Measurements from ENCODE around the gene PLA2G2C.
"Not testable (repeated sequence)": the region's sequence is repeated elsewhere in the genome, so short reads cannot be mapped to it uniquely, and the experiment has no call there.

PLA2G2C gene

DNA sequence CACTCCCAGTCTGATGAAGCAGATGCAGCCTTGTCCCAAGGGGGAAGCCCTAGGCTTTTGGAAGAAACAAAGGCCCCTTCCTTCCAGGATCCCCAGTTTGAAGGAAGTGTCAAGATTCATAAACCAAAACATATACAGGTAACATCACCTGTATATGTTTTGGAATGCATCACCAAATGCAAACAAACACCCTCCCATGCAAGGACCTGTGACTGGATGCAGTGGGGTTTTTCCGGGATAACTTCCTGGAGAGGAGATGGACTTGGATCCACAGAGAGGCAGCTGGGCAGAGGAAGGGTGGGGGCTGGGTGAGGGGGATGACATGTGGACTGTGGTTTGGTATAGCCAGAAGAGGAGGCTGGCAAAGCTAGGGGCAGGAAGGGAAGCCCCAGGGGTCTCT, 48.7 kb downstream of the PLA2G2C start:
- DNase-seq (ENCODE audit: low read depth, low spot score): no peak

DNA sequence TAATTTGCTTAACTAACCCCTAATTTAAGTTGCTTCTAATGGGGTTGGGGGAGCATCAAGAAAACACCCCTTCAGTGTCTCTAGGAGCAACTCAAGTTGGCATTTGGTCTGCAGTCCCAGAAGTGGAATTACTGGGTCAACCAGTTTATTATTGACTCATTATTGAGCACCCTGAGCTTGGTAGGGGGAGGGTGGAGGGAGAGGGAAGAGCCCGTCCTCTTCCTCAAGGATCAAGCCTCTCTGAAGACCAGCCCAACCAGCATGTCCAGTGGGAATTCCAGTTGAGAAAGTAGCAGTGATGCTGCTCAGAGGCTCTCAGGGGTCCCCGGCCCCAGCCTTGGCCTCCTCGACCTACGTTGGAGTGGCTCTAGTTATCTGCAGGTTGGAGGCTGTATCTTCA, 49.3 kb downstream of the PLA2G2C start:
- DNase-seq (ENCODE audit: low read depth, low spot score): no peak

DNA sequence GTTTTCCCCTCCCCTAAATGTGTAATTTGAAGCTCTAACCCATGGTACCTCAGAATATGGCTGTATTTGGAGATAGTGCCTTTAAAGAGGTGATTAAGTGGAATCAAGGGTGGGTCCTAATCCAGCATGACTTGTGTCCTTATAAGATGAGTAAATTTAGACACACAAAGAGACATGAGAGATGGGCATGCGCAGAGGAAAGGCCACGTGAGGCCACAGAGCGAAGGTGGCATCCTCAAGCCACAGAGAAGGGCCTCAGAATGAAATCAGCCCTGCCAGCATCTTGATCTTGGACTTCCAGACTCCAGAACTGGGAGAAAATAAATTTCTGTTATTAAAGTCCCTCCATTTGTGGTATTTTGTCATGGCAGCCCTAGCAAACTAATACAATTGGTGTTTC, 50.1 kb downstream of the PLA2G2C start:
- no peak for DNase-seq (ENCODE audit: low read depth, low spot score)

DNA sequence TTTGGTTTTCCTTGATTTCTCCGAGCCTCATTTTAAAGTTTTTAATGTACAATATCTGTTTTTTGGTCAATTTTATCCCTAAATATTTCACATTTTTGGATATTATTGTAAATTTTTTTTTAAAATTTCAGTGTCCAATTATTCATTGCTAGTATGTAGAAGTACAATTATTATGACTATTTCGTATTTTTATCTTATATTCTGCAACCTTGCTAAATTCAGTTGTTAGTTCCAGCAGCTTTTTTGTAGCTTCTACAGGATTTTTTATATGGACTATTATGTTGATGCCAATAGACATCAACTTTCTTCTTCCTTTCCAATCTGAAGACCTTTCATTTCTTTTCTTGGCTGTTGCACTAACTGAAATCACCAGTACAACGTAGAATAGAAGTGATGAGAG, 51.3 kb downstream of the PLA2G2C start:
- no peak for DNase-seq (ENCODE audit: low read depth, low spot score)

DNA sequence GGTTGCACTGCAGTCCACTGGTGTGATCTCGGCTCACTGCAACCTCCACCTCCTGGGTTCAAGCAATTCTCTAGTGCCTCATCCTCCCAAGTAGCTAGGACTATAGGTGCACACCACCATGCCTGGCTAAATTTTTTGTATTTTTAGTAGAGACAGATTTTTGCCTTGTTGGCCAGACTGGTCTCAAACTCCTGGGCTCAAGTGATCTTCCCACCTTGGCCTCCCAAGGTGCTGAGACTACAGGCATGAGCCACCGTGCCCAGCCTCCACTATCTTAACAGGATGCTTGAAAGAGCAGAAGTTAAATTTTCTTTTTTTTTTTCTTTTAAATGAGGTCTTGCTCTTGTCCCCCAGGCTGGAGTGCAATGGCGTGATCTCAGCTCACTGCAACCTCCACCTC, 55.8 kb downstream of the PLA2G2C start:
- DNase-seq (ENCODE audit: low read depth, low spot score): not testable (repeated sequence)

DNA sequence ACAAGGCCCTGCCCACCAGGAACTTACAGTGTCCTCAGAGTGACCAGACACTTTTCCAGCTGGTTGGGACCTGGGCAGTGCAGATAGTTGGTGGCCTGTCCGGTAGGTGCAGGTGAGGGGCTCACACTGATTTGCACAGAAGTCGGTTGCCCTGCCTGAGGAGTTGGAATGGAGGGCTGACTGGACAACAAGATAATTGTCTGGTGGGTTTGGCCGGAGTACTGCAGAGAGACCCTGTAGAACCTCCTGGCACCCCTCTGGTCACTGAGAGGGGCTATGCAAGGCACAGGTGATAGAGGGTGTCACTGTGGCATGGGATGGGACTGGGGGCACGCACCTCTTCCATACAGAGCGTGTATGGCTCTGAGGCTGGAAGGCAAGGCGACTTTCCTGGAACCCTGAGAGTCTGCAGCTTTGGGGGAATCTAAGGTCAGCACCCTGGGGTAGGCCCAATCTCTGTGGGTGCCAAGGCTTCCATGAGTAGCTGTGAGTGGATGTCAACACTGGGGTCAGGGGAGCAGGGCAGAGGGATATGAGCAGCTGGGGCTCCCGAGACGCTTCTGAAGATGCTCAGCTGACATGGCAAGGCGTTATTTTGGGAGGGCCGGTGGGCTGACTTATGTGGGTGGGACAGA, 59.4 kb downstream of the PLA2G2C start:
- no peak for DNase-seq (ENCODE audit: low read depth, low spot score)

DNA sequence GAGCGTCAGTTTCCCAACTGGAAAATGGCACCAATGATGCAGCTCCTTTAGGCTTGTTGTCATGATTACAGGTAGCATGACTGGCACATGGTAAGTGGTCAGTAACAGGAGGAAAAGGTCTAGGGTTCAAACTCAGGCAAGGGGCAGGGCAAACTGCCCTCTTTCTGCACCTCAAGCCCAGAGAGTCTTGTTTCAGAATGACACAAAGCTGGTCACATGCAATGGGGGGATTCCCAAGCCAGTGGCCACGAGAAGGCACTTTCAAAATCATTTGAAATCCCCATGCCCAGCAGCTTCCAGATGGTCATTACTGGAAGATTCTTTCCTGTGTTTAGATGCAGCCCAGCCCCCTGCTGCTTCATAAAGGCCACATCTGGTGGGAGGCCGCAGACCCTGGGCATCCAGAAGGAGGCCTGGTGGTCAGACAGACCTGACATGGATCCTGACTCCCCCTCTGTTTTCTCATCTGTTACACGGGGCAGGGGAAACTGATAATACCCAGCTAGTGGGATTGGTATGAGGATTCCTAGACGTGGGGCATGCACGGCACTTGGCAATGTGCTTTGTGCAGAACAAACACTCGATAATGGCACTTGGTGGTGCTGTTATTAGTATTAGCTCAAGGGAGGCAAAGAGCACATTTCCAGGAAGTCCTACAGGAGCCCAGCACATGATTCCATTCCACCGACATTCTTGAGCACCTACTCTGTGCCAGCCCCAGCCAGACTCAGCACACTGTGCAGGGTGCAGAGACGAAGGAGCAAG, 60.1 kb downstream of the PLA2G2C start:
- DNase-seq (ENCODE audit: low read depth, low spot score): no peak

DNA sequence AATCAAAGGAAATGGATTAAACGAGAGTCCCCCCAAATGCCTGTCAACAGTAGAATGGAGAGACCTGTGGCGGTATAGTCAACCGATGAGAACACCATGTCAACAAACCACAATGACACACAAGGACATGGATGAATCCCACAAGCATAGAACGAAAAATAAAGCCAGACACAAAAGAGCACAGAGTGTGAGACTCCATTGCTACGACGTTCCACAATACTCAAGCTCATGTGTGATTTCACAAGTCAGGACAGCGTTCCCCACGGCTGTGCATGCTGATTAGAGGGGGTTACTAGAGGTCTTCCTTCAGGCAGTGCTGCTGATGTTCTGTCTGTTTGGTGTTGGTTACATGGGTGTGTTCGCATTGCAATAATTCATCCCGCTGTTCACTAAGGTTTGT, 61.2 kb downstream of the PLA2G2C start:
- no peak for DNase-seq (ENCODE audit: low read depth, low spot score)

DNA sequence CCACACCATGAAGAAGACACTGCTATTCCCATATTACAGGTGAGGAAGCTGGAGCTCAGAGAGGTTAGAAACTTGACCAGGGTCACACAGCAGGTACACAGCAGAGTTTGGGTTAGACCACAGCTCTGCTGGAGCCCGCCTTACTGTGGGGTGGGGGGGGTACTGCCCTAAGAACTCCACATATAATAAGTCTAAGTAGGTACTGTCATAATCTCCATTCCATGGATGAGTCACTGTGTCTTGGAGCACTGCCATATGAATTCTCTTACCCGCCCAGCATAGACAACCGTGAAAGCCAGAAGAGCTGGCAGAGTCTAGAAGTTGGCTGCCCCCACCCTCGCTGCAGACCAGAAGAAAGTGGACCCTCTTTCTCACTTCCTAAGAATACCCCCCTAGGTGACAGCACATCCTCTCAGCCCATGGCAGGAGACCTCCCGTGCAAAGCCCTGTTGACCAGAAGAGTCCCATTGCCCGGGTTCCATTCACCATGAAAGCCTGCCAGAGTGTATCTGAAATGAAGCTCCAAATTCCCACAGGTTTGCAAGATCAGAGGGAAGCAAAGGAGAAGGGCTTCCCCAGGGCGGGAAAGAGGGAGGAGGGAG, 61.8 kb downstream of the PLA2G2C start:
- no peak for DNase-seq (ENCODE audit: low read depth, low spot score)

DNA sequence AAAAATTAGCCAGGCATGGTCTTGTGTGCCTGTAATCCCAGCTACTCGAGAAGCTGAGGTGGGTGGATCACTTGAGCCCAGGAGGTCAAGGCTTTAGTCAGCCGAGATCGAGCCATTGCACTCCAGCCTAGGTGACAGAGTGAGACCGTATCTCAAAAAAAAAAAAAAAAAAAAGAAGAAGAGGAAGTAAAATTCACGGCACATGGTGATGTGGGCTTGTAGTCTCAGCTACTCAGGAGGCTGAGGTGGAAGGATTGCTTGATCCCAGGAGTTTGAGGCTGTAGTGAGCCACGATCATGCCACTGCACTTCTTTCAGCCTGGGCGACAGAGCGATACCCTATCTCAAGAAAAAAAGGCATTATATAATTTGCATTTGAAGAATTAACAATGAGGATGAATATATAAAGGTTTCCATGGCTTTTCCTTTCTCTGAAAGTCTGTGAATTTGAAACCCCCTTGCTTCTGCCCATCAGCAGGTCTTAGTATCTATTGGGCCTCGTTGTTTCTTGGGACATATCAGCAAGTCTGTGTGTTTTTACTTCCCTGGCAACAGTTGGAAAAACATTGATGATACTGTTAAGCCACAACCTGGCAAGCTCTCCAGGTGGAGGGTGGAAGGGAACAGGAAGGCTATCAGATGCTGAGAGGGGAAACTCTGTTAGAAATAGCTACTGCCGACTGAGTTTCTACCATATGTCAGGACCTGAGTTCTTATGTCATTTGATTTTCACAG, 62.4 kb downstream of the PLA2G2C start:
- no peak for DNase-seq (ENCODE audit: low read depth, low spot score)

DNA sequence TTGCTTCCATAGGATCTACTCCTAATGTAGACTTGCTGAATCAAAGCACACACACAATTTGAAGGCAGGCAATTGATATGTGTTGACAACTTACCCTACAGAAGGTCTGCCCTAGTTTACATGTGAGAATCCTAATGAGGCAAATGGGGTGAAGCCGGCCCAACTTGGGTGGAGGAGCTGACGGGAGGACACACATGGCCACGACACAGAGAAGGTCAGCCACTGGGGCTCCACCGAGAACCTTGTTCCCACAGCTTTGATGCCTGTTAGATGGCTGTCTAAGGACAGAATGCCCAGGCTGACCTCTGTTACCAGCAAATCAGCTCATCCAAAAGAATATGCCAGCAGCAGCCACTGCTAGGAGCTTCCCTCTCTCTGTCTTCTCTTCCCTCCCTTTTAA, 65.5 kb downstream of the PLA2G2C start:
- DNase-seq (ENCODE audit: low read depth, low spot score): no peak

DNA sequence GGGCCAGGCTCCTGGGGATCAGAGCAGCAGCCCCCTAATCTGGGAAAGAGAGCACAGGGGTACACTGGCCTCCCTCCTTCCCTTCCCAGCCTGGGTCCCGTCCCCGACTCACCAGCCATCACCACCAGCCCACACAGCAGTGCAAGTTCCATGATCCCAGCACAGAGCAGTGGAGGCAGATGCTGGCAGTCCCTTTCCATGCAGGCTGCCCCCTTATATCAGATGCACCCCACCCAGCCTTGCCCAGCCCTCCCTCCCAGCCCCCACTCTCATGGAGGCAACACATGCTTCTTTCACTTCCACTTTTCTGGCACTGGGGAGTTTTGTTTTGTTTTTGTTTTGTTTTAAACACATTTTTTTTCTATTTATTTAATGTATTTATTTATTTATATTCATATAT, 67.0 kb downstream of the PLA2G2C start, which contains the start of gene PLA2G2D:
TSS of gene PLA2G2D (minus strand) at position 190 of the 400 bp plus-strand sequence. CDS start at position 152, 38 bp downstream.
- no peak for DNase-seq (ENCODE audit: low read depth, low spot score)

DNA sequence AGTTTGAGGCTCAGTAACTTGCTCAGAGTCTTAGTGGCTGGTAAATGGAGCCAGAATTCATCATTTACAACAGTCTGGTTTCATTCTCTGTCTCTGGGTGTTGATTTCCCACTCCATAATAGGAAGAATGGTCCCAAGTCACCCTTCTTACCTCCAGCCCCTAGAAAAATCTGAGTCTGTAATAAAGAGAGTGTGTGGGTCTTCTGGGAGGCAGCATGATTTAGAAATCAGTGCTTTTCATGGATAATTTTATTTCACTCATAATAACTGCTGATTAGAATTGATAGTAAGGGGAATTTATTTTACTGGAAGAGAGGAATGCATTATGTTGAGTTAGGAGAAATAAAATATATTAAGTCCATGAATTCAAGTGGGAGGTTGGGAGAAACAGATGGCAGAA, 69.1 kb downstream of the PLA2G2C start:
- DNase-seq (ENCODE audit: low read depth, low spot score): no peak

DNA sequence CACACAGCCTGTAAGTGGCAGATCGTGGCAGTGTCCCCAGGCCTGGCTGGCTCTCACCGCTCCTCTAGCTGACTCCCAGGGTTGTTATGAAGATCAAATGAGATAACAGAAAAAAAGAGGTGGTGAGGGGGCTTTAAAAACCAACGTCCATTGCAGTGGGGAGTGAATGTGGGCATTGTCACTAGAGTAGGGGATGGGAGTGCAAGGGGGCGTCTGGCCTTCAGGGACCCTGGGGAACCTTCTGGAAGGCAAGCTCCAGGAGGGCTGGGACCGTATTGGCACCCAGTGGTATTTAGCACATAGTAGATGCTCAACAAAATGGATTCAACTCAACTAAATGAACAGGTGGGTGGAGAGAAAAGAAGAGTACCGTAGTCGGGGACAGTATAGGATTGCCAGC, 70.4 kb downstream of the PLA2G2C start:
- no peak for DNase-seq (ENCODE audit: low read depth, low spot score)

DNA sequence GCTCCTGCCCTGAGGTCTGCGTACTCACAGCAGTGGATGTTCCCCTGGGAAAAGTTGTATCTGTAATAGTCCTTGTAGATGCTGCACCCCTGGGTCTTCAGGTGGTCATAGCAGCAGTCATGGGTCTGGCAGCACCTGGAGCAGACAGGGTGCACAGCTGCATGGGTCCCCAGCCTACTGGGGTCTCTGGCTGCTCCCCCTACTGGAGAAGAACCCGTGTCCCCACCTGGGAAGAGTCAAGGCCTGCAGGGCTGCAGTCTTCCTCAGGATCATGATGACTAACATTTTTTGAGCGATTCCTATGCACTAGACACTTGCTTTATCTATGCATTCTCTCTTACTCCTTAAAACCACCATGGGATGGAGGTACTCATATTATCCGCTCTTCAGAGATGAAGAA, 70.8 kb downstream of the PLA2G2C start:
- DNase-seq (ENCODE audit: low read depth, low spot score): no peak

DNA sequence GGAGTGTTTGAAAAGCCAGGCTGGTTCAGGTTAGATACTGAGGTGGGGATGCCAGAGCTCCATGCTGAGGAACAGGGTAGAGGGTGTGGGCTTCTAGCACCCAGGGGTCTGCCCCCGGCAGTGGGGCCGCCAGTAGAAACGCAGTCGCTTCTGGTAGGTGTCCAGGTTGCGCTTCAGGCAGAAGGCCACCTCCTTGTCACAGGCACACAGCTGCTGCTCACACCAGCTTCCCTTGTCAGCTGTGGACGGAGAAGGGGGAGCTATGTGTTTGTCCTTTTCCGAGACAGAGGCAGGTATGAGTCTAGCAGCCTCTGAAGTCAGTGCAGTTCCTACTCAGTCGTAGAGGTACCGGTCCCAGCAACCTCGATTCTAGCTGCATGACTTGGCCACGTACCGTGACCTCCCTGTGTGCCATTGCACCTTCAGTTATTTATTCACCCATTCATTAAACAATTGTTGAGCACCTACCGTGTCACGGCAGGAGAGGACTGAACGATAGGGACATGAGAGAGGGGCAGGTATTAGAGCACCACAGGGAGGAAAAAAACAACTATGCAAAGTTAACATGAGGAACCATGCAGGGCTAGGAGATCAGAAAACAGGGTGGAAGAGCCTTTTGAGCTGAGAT, 72.2 kb downstream of the PLA2G2C start:
- DNase-seq (ENCODE audit: low read depth, low spot score): no peak

Data from smooth muscle cell of the brain vasculature (primary cell).